H1 (cell line): ENCODE results near the gene ARR3. TPM values are rescaled to one million over a fixed set of nuclear protein-coding genes. Genes with fewer than 3 reads are reported as not detected.

Experiments used
- CTCF ChIA-PET: fragments of 300-600 bp; sonication (Branson Sonifier 250); formaldehyde crosslinking; loops from one replicate; lab custom pipeline; 2021; ENCODE audit not compliant: partially characterized antibody; lab: Charles Lee
- POLR2A ChIA-PET: fragments of 300-600 bp; sonication (Branson Sonifier 250); formaldehyde crosslinking; loops from one replicate; lab custom pipeline; 2021; ENCODE audit warnings: inconsistent platforms; ENCODE audit not compliant: partially characterized antibody; lab: Charles Lee
- DNase-seq, 2 experiments: peaks; one replicate each; pipeline versions ENCODE4 v3.0.0 to v3.0.0-alpha.2; 2010 to 2022; ENCODE audit warnings: low spot score in 2 of 2, low read depth in 1 of 2, mixed read lengths in 1 of 2
- FAIRE-seq: peaks from 2 replicates; lab custom pipeline; 2011; peaks lifted over from hg19 to GRCh38; lab: Jason Lieb, UNC
- H2AFZ ChIP-seq: 2 replicates; pipeline ENCODE4 v1.8.1; 2012; ENCODE audit warnings: low read length, inconsistent platforms
- H2AK5ac ChIP-seq: 2 replicates; pipeline ENCODE4 v1.6.1; 2013; ENCODE audit warnings: low read depth, low read length
- H2BK120ac ChIP-seq: replicated peaks from 2 replicates; pipeline ENCODE3; 2013; ENCODE audit warnings: low read depth, low read length, inconsistent platforms
- H2BK12ac ChIP-seq: 2 replicates; pipeline ENCODE4 v1.6.1; 2013; ENCODE audit warnings: low read depth, low read length
- H2BK15ac ChIP-seq: 2 replicates; pipeline ENCODE4 v1.6.1; 2013; ENCODE audit warnings: low read length
- H2BK20ac ChIP-seq: 2 replicates; pipeline ENCODE4 v1.6.1; 2013; ENCODE audit warnings: low read length
- H2BK5ac ChIP-seq: 2 replicates; pipeline ENCODE4 v1.6.1; 2013; ENCODE audit warnings: low read depth, low read length
- H3K14ac ChIP-seq: 2 replicates; pipeline ENCODE4 v1.6.1; 2013; ENCODE audit warnings: inconsistent platforms; ENCODE audit not compliant: insufficient read length
- H3K18ac ChIP-seq: 2 replicates; pipeline ENCODE4 v1.6.1; 2013; ENCODE audit warnings: low read length; ENCODE audit errors: extremely low read depth
- H3K23ac ChIP-seq: 2 replicates; pipeline ENCODE4 v1.6.1; 2013; ENCODE audit warnings: inconsistent platforms; ENCODE audit not compliant: insufficient read length
- H3K23me2 ChIP-seq: 2 replicates; pipeline ENCODE4 v1.6.1; 2013; ENCODE audit warnings: low read depth, low read length
- H3K27ac ChIP-seq: 2 replicates; pipeline ENCODE4 v1.6.1; 2011; ENCODE audit warnings: low read depth, low read length, inconsistent platforms
- H3K27me3 ChIP-seq, 4 experiments: replicated peaks in 1 of 4; 1 replicate in 1 of 4; 2 replicates in 3 of 4; pipeline versions ENCODE4 v1.6.1 to v1.8.1; 2011 to 2013; ENCODE audit warnings: low read length in 3 of 4, mild to moderate bottlenecking in 3 of 4, inconsistent platforms in 2 of 4, mixed read lengths in 2 of 4, moderate library complexity in 1 of 4; ENCODE audit not compliant: control insufficient read depth in 3 of 4, insufficient read depth in 3 of 4; ENCODE audit errors: extremely low read depth in 1 of 4
- H3K36me3 ChIP-seq, 4 experiments: 2 replicates each; pipeline versions ENCODE4 v1.6.1 to v1.8.1; 2011 to 2013; ENCODE audit warnings: mild to moderate bottlenecking in 4 of 4, low read length in 3 of 4, moderate library complexity in 2 of 4, control low read depth in 1 of 4, inconsistent platforms in 1 of 4; ENCODE audit not compliant: insufficient read depth in 4 of 4, control insufficient read depth in 2 of 4
- H3K4ac ChIP-seq: replicated peaks from 2 replicates; pipeline ENCODE3; 2013; ENCODE audit warnings: low read length, low read depth, mixed read lengths, inconsistent platforms; ENCODE audit not compliant: insufficient read length
- H3K4me1 ChIP-seq, 4 experiments: replicated peaks in 1 of 4; 1 replicate in 1 of 4; 2 replicates in 3 of 4; pipeline versions ENCODE4 v1.6.1 to v1.8.1; 2011 to 2013; ENCODE audit warnings: low read length in 3 of 4, inconsistent platforms in 2 of 4, mixed read lengths in 1 of 4; ENCODE audit not compliant: insufficient read depth in 4 of 4, control insufficient read depth in 3 of 4
- H3K4me2 ChIP-seq, 2 experiments: 2 replicates each; pipeline versions ENCODE4 v1.6.1 to v1.8.1; 2011 to 2013; ENCODE audit warnings: low read depth in 2 of 2, low read length in 2 of 2, control low read depth in 1 of 2, inconsistent platforms in 1 of 2, mild to moderate bottlenecking in 1 of 2; ENCODE audit not compliant: insufficient read depth in 1 of 2
- H3K4me3 ChIP-seq, 4 experiments: fragments of 200-600, 300-600 bp in 1 of 4; sonication (generic), shearing (Covaris generic), sonication (Bioruptor Twin) in 1 of 4; 2 replicates each; pipeline versions ENCODE4 v1.5.1 to v1.8.1; 2011 to 2016; ENCODE audit warnings: low read length in 4 of 4, low read depth in 3 of 4, control low read depth in 2 of 4, inconsistent platforms in 2 of 4, mild to moderate bottlenecking in 2 of 4, mixed read lengths in 1 of 4, moderate library complexity in 1 of 4; ENCODE audit not compliant: insufficient read depth in 2 of 4; ENCODE audit errors: extremely low read depth in 1 of 4
- H3K56ac ChIP-seq: replicated peaks from 2 replicates; pipeline ENCODE3; 2013; ENCODE audit warnings: low read depth, mild to moderate bottlenecking, mixed read lengths, low read length, inconsistent platforms; ENCODE audit not compliant: insufficient read length
- H3K79me1 ChIP-seq: 2 replicates; pipeline ENCODE4 v1.6.1; 2013; ENCODE audit warnings: low read depth, low read length, control low read depth
- H3K79me2 ChIP-seq, 2 experiments: 2 replicates each; pipeline versions ENCODE4 v1.6.1 to v1.8.1; 2012 to 2013; ENCODE audit warnings: low read length in 2 of 2, mild to moderate bottlenecking in 2 of 2, inconsistent platforms in 1 of 2; ENCODE audit not compliant: insufficient read depth in 2 of 2, control insufficient read depth in 1 of 2
- H3K9ac ChIP-seq, 4 experiments: replicated peaks in 1 of 4; 1 replicate in 1 of 4; 2 replicates in 3 of 4; pipeline versions ENCODE4 v1.6.1 to v1.8.1; 2011 to 2013; ENCODE audit warnings: low read depth in 3 of 4, low read length in 3 of 4, control low read depth in 2 of 4, mild to moderate bottlenecking in 2 of 4, moderate library complexity in 2 of 4, inconsistent platforms in 1 of 4; ENCODE audit errors: extremely low read depth in 1 of 4
- H3K9me3 ChIP-seq, 2 experiments: 2 replicates each; pipeline versions ENCODE4 v1.6.1 to v1.8.1; 2012 to 2013; ENCODE audit warnings: mild to moderate bottlenecking in 2 of 2, moderate library complexity in 2 of 2, control low read depth in 1 of 2, inconsistent platforms in 1 of 2, low read depth in 1 of 2, low read length in 1 of 2, mixed read lengths in 1 of 2; ENCODE audit not compliant: insufficient read depth in 2 of 2
- H4K20me1 ChIP-seq, 2 experiments: replicated peaks in 1 of 2; 2 replicates each; pipeline versions ENCODE3 to v1.8.1; 2011 to 2013; ENCODE audit warnings: inconsistent platforms in 2 of 2, low read length in 2 of 2, mild to moderate bottlenecking in 1 of 2; ENCODE audit not compliant: insufficient read depth in 2 of 2, control insufficient read depth in 1 of 2
- H4K5ac ChIP-seq: 2 replicates; pipeline ENCODE4 v1.6.1; 2013; ENCODE audit warnings: low read length, low read depth, mixed read lengths, inconsistent platforms; ENCODE audit not compliant: insufficient read length
- H4K8ac ChIP-seq: 2 replicates; pipeline ENCODE4 v1.8.0; 2013; ENCODE audit warnings: mild to moderate bottlenecking, moderate library complexity, low read length, inconsistent platforms; ENCODE audit not compliant: insufficient read depth; ENCODE audit errors: extremely low read depth
- H4K91ac ChIP-seq: replicated peaks from 2 replicates; pipeline ENCODE3; 2013; ENCODE audit warnings: low read length, mixed read lengths, inconsistent platforms; ENCODE audit not compliant: insufficient read length
- ASH2L ChIP-seq: fragments of 200-600, 300-600 bp; sonication (generic); IDR thresholded peaks from one replicate; pipeline ENCODE4 v1.7.1; 2017; ENCODE audit warnings: low read length
- BACH1 ChIP-seq: IDR thresholded peaks from 2 replicates; pipeline ENCODE4 v1.6.1; 2012; ENCODE audit warnings: low read length, improper control_type of control experiment
- CBX8 ChIP-seq: fragments of 300-800, 300-1000 bp; sonication (generic); IDR thresholded peaks from 2 replicates; pipeline ENCODE4 v1.7.1; 2016; ENCODE audit warnings: low read depth, low read length, borderline replicate concordance
- CEBPB ChIP-seq: IDR thresholded peaks from 2 replicates; pipeline ENCODE4 v1.6.1; 2012; ENCODE audit warnings: low read depth, low read length
- EGR1 ChIP-seq: IDR thresholded peaks from 2 replicates; pipeline ENCODE4 v1.6.1; 2011; ENCODE audit warnings: low read depth, low read length, borderline replicate concordance
- HDAC2 ChIP-seq, 2 experiments: fragments of 300-600 bp in 1 of 2; sonication (generic) in 1 of 2; IDR thresholded peaks; 2 replicates each; pipeline ENCODE4 v1.6.1; 2011 to 2012; ENCODE audit warnings: low read depth in 2 of 2, low read length in 2 of 2, mild to moderate bottlenecking in 2 of 2, moderate library complexity in 2 of 2, borderline replicate concordance in 1 of 2, inconsistent platforms in 1 of 2
- POLR2AphosphoS5 ChIP-seq: IDR thresholded peaks from 2 replicates; pipeline ENCODE4 v1.6.1; 2011; ENCODE audit warnings: low read depth, low read length
- RXRA ChIP-seq: IDR thresholded peaks from 2 replicates; pipeline ENCODE4 v1.6.1; 2011; ENCODE audit warnings: low read depth, mild to moderate bottlenecking, low read length, moderate library complexity; ENCODE audit not compliant: insufficient read depth
- SAP30 ChIP-seq: fragments of 300-600 bp; sonication (generic); IDR thresholded peaks from 2 replicates; pipeline ENCODE4 v1.7.1; 2012; ENCODE audit warnings: low read length, moderate library complexity, mild to moderate bottlenecking, inconsistent platforms; ENCODE audit not compliant: insufficient read depth, insufficient replicate concordance
- SIN3A ChIP-seq, 2 experiments: IDR thresholded peaks in 1 of 2; conservative IDR thresholded peaks in 1 of 2; 2 replicates each; pipeline ENCODE4 v1.6.1; 2011 to 2012; ENCODE audit warnings: low read length in 2 of 2, improper control_type of control experiment in 1 of 2, low read depth in 1 of 2, mild to moderate bottlenecking in 1 of 2
- TAF7 ChIP-seq: optimal IDR thresholded peaks from 2 replicates; pipeline ENCODE3; 2011; ENCODE audit warnings: low read depth, mild to moderate bottlenecking, inconsistent platforms, low read length, moderate library complexity, borderline replicate concordance
- WGBS, 2 experiments: shearing (Covaris generic) in 1 of 2; methylation state at CpG; one replicate each; pipeline versions ENCODE4 v1.1.6 to v1.1.7; 2013 to 2015; ENCODE audit warnings: low lambda C conversion rate in 2 of 2, mixed read lengths in 2 of 2, inconsistent platforms in 1 of 2, low coverage in 1 of 2, missing lambda C conversion rate in 1 of 2; ENCODE audit not compliant: insufficient replicate concordance in 2 of 2, insufficient coverage in 1 of 2, insufficient read length in 1 of 2; ENCODE audit errors: extremely low coverage in 1 of 2, missing lambda C conversion rate in 1 of 2; 5-methylcytosine and 5-hydroxymethylcytosine counted together
- polyA plus RNA-seq, 7 experiments: library from polyadenylated mRNA; depleted of rRNA in 3 of 7; stranded (reverse) in 5 of 7; unstranded in 2 of 7; fragments of >200 nt in 5 of 7; fragments of 200-250 nt in 2 of 7; gene quantifications; 1 replicate in 5 of 7; 2 replicates in 1 of 7; 4 replicates in 1 of 7; pipeline versions ENCODE4 v1.2.1 to v1.2.3, GENCODE V29; 2011 to 2013; ENCODE audit warnings: missing spikeins in 2 of 7, mixed read lengths in 2 of 7
- total RNA-seq: library from RNA; stranded (reverse); fragmentation: NEBNext Ultra II Directional; extraction: Animal tissue kit (Norgen Biotek cat#: 25700); gene quantifications from 2 replicates; pipeline ENCODE4 v1.2.1, GENCODE V29; 2021
- TF ChIP-seq, protein P1 (sequence below): IDR thresholded peaks from 2 replicates; pipeline ENCODE4 v1.6.1; 2011; ENCODE audit warnings: low read depth, mild to moderate bottlenecking, low read length; ENCODE audit not compliant: insufficient read depth
- TF ChIP-seq, protein P2 (sequence below): IDR thresholded peaks from 2 replicates; pipeline ENCODE4 v1.6.1; 2012; ENCODE audit warnings: inconsistent platforms

Gene ARR3
- total and polyA plus RNA-seq, 2 of the 8 experiments (the other 6 are each of a cell fraction or from before 2014, with no cell fraction given): not detected

DNA sequence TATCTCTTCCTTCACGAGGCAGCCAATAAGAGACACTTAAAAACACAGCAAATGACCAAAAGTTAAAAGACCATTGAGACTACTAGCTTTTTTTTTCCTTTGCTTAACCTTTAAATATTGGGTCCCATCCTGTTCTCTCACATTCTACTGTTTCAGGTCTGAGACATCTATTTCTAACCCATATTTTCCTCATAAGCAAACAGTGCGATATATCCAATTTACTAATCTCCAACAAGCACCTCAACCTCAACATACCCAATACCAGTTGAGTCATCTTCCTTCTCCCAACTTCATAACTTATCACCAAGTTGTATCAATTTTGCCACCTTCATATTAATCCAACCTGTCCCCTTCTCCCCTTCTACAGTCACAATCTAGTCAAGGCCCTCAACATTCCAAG lies 26.6 kb upstream of the ARR3 start:
- CTCF ChIA-PET: no interaction called here
- POLR2A ChIA-PET: no interaction called here
- H3K56ac ChIP-seq: no peak overlapping the region
- H3K79me2 ChIP-seq: no peaks in the 10 kb centered on the region
- H3K23me2 ChIP-seq: no peaks in the 10 kb centered on the region
- H3K14ac ChIP-seq: no peak overlapping the region
- H2BK5ac ChIP-seq: no peak overlapping the region
- H3K36me3 ChIP-seq: no peaks in the 10 kb centered on the region
- no peak overlapping the region for H3K4ac ChIP-seq
- H2BK12ac ChIP-seq: no peak overlapping the region
- H2AK5ac ChIP-seq: no peak overlapping the region
- no peak for FAIRE-seq
- H3K9me3 ChIP-seq: no peaks in the 10 kb centered on the region
- H4K5ac ChIP-seq: no peak overlapping the region
- no peak overlapping the region for H3K4me3 ChIP-seq
- H3K4me1 ChIP-seq: no peaks in the 10 kb centered on the region
- H2BK20ac ChIP-seq: no peak overlapping the region
- H3K23ac ChIP-seq: no peak overlapping the region
- H2BK15ac ChIP-seq: no peak overlapping the region
- no peak overlapping the region for H3K4me2 ChIP-seq
- H3K79me1 ChIP-seq: no peaks in the 10 kb centered on the region
- H4K8ac ChIP-seq: no peak overlapping the region
- 100% methylated on average over 2 of the region's 2 CpGs; no CpG with 5 or more reads in 1 of the 2 experiments for WGBS, 2 experiments
- no peak overlapping the region for H3K9ac ChIP-seq
- H3K27me3 ChIP-seq: no peaks in the 10 kb centered on the region
- H2BK120ac ChIP-seq: no peak overlapping the region
- H3K27ac ChIP-seq: no peak overlapping the region
- DNase-seq: no peak
- no peak overlapping the region for H4K91ac ChIP-seq
- H2AFZ ChIP-seq: no peak overlapping the region
- H4K20me1 ChIP-seq: no peaks in the 10 kb centered on the region
- no peak overlapping the region for H3K18ac ChIP-seq
- no peak for TF ChIP-seq EGR1
- TF ChIP-seq, protein P1, sequence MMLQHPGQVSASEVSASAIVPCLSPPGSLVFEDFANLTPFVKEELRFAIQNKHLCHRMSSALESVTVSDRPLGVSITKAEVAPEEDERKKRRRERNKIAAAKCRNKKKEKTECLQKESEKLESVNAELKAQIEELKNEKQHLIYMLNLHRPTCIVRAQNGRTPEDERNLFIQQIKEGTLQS: no peak
- no peak for TF ChIP-seq CEBPB
- no peak for TF ChIP-seq POLR2AphosphoS5
- no peak for TF ChIP-seq ASH2L
- TF ChIP-seq RXRA: no peak
- TF ChIP-seq CBX8: no peak
- no peak for TF ChIP-seq HDAC2 (IDR thresholded peaks at IDR 0.05; ENCODE audit: borderline replicate concordance in 1 of 2, low read depth in 2 of 2, low read length in 2 of 2)
- TF ChIP-seq, protein P2, sequence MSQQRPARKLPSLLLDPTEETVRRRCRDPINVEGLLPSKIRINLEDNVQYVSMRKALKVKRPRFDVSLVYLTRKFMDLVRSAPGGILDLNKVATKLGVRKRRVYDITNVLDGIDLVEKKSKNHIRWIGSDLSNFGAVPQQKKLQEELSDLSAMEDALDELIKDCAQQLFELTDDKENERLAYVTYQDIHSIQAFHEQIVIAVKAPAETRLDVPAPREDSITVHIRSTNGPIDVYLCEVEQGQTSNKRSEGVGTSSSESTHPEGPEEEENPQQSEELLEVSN: no peak
- TF ChIP-seq SAP30: no peak
- no peak for TF ChIP-seq BACH1
- no peak for TF ChIP-seq SIN3A (conservative IDR thresholded peaks at IDR 0.05 in 1 of 2, IDR thresholded peaks at IDR 0.05 in 1 of 2; ENCODE audit: low read depth in 1 of 2, low read length in 2 of 2)
- TF ChIP-seq TAF7: no peak
